ENCODE measurements around the gene DAB2IP.

DAB2IP gene

DNA sequence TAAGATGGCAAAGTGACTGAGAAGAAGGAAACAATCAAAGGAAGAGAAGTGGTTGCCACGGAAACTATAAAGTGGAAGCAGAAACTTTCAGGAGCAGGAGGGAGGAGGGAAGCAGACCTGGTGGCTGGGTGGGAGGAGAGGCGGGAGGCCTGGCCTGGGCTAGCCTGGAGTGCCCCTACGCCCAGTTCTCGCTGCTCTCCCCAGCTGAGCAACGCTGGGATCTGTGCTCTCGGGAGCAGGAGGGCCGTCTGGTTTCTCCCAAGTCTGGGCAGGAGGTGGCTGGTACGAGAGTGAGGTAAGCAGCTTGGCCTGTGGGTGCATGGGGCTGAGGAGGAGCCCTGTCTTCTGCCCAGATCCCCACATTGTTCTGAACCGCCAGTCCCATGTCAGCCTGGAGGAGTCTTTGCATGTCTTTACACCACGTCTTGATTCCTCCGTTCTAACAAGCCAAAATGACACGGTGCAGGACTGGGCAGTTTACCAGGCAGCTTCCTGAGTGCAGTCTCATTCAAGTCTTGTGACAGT, 15.0 kb upstream of the DAB2IP start:
- H3K9me3 ChIP-seq (ENCODE audit: control insufficient read depth in 1 of 2, low read length in 2 of 2) = no peaks in the 10 kb centered on the region
- H3K27ac ChIP-seq (ENCODE audit: low read depth, low read length) = no peak overlapping the region
- no peak overlapping the region for H3K4me3 ChIP-seq (ENCODE audit: low read depth in 1 of 2, low read length in 2 of 2)
- H3K36me3 ChIP-seq (ENCODE audit: control insufficient read depth in 1 of 2, insufficient read depth in 2 of 2, low read length in 2 of 2) = no peaks in the 10 kb centered on the region
- H3K9ac ChIP-seq (ENCODE audit: low read depth in 1 of 2, low read length in 2 of 2) = no peak overlapping the region
- H3K27me3 ChIP-seq (ENCODE audit: control insufficient read depth in 1 of 2, insufficient read depth in 2 of 2, low read length in 2 of 2) = no peaks in the 10 kb centered on the region
- H3K4me1 ChIP-seq (ENCODE audit: control insufficient read depth in 1 of 2, insufficient read depth in 2 of 2, low read length in 2 of 2) = peaks cover 35 to 43% of the 10 kb centered on the region in 2 donors

DNA sequence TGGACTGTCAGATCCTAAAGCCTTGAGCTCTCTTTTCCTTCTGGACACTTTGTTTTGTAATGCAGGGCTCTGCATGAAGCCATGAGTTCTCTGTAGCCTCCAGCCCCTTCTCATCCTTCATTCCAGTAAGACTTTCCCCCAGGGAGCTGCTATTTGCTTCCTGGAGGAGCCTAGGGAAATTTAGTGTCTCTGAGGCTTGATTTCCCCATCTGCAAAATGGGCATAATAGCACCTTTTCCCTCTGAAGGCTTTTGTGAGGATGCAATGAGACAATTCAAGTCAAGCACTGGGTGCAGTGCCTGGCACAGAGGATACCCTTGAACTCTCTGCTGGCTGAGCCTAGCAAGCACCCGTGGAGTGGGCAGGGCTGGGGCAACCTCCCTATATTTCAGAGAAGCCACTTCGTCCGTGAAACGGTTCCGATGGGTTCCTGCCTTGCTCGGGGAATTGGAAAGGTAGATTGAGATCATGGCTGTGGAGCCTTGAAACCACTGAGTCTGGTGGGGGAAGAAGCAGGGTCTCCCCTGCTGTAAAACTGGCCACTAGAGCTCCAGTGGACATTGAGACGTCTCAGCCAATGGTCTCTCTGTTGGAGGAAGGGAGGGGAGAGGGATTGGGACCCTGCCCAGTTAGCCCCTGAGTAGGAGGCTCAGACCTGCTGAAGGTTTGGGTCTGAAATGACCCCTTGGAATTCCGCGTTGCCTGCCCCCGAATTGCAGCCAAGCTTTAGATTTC, 14.3 kb upstream of the DAB2IP start:
- Histone ChIP-seq H3K36me3 (ENCODE audit: control insufficient read depth in 1 of 2, insufficient read depth in 2 of 2, low read length in 2 of 2) (no peaks in the 10 kb centered on the region), H3K27me3 (ENCODE audit: control insufficient read depth in 1 of 2, insufficient read depth in 2 of 2, low read length in 2 of 2) (no peaks in the 10 kb centered on the region), H3K9ac (ENCODE audit: low read depth in 1 of 2, low read length in 2 of 2) (no peak overlapping the region), H3K4me1 (ENCODE audit: control insufficient read depth in 1 of 2, insufficient read depth in 2 of 2, low read length in 2 of 2) (peaks cover 35 to 46% of the 10 kb centered on the region in 2 donors), H3K27ac (ENCODE audit: low read depth, low read length) (no peak overlapping the region), H3K4me3 (ENCODE audit: low read depth in 1 of 2, low read length in 2 of 2) (no peak overlapping the region), H3K9me3 (ENCODE audit: control insufficient read depth in 1 of 2, low read length in 2 of 2) (no peaks in the 10 kb centered on the region)

DNA sequence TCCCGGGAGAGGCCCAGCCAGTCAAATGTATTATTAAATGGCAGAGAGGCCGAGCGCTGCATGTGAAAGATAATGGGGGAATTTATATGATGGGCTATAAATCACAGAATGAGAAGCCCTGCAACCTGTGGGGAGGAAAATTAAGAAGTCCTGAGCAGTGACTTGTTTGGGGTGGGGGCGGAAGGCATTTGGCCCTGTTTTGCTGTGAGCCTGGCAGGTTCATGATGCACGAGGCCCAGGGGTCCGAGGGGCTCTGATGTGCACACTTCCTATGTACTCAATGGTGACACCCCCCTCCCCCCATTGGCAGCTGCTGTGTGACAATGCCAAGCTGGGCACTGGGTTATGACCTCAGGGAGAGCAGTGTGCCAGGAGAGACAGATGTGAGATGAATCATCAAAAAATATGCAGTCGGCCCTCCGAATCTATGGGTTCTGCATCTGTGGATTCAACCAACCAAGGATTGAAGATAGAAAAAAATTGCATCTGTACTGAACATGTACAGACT, 13.7 kb upstream of the DAB2IP start:
- Histone ChIP-seq H3K27ac (ENCODE audit: low read depth, low read length) (no peak overlapping the region), H3K36me3 (ENCODE audit: control insufficient read depth in 1 of 2, insufficient read depth in 2 of 2, low read length in 2 of 2) (no peaks in the 10 kb centered on the region)

DNA sequence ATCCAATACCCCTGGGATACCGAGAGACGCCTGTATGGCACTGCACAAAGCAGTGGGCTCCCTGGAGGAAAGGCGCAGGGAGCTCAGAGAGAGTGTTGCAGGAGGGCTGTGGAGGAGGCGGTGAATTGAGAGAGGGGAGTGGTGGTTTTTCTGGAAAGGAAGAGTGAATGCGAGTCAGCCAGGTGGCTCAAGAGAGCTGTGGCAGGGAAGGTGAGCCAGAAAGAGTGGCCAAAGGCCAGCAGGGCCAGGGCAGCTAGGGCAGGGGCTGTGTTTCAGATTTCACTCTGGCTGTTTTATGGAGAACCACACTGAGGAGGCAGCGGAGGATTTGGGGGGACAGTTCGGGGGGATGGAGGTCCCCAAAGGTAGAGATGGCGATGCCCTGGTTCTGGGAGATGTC, 13.0 kb upstream of the DAB2IP start:
- no peaks in the 10 kb centered on the region for H3K9me3 ChIP-seq (ENCODE audit: control insufficient read depth in 1 of 2, low read length in 2 of 2)
- peaks cover 35 to 46% of the 10 kb centered on the region in 2 donors for H3K4me1 ChIP-seq (ENCODE audit: control insufficient read depth in 1 of 2, insufficient read depth in 2 of 2, low read length in 2 of 2)
- no peaks in the 10 kb centered on the region for H3K36me3 ChIP-seq (ENCODE audit: control insufficient read depth in 1 of 2, insufficient read depth in 2 of 2, low read length in 2 of 2)
- H3K4me3 ChIP-seq (ENCODE audit: low read depth in 1 of 2, low read length in 2 of 2) = no peak overlapping the region
- no peak overlapping the region for H3K27ac ChIP-seq (ENCODE audit: low read depth, low read length)
- no peaks in the 10 kb centered on the region for H3K27me3 ChIP-seq (ENCODE audit: control insufficient read depth in 1 of 2, insufficient read depth in 2 of 2, low read length in 2 of 2)
- H3K9ac ChIP-seq (ENCODE audit: low read depth in 1 of 2, low read length in 2 of 2) = no peak overlapping the region

More for the DNA sequence above, 13.7 kb upstream of the DAB2IP start:
- H3K4me3 ChIP-seq (ENCODE audit: low read depth in 1 of 2, low read length in 2 of 2) = no peak overlapping the region
- no peaks in the 10 kb centered on the region for H3K9me3 ChIP-seq (ENCODE audit: control insufficient read depth in 1 of 2, low read length in 2 of 2)
- no peaks in the 10 kb centered on the region for H3K27me3 ChIP-seq (ENCODE audit: control insufficient read depth in 1 of 2, insufficient read depth in 2 of 2, low read length in 2 of 2)
- peaks cover 35 to 46% of the 10 kb centered on the region in 2 donors for H3K4me1 ChIP-seq (ENCODE audit: control insufficient read depth in 1 of 2, insufficient read depth in 2 of 2, low read length in 2 of 2)
- H3K9ac ChIP-seq (ENCODE audit: low read depth in 1 of 2, low read length in 2 of 2) = no peak overlapping the region

DNA sequence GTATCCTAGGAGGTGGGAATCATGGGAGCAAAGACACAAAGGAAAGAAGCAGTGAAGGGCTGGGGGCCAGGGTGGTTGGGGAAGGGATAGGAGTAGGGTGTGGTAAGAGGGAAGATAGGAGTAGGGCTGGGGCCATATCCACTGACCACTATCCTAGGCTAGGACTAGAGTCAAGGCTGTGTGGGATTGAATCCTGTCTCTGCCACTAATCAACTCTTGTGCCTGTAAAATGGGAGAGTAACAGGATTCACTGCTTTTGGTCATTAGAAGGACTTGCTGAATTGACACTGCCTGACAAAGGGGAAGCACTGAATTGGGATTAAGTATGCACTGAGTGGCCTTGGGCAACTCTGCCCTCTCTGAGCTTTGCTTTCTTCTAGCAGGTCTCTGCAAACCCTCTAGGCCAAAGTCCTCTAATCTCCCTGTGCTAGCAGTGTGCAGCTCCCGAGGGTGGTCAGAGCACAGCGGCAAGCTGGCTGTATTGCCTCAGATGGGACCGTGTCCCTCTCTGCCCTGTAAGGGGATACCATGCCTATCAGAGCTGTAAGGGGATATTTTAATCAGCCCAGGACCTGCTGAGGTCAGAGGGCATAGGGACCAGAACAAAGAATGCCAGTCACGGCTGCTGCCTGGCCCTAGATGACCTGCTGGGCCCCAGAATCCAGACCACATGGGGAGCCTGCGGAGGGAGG, 12.4 kb upstream of the DAB2IP start:
- no peaks in the 10 kb centered on the region for H3K27me3 ChIP-seq (ENCODE audit: control insufficient read depth in 1 of 2, insufficient read depth in 2 of 2, low read length in 2 of 2)
- no peak overlapping the region for H3K4me3 ChIP-seq (ENCODE audit: low read depth in 1 of 2, low read length in 2 of 2)
- H3K9ac ChIP-seq (ENCODE audit: low read depth in 1 of 2, low read length in 2 of 2) = no peak overlapping the region
- H3K27ac ChIP-seq (ENCODE audit: low read depth, low read length) = no peak overlapping the region
- H3K9me3 ChIP-seq (ENCODE audit: control insufficient read depth in 1 of 2, low read length in 2 of 2) = no peaks in the 10 kb centered on the region
- H3K36me3 ChIP-seq (ENCODE audit: control insufficient read depth in 1 of 2, insufficient read depth in 2 of 2, low read length in 2 of 2) = no peaks in the 10 kb centered on the region
- H3K4me1 ChIP-seq (ENCODE audit: control insufficient read depth in 1 of 2, insufficient read depth in 2 of 2, low read length in 2 of 2) = peaks cover 31 to 41% of the 10 kb centered on the region in 2 donors

DNA sequence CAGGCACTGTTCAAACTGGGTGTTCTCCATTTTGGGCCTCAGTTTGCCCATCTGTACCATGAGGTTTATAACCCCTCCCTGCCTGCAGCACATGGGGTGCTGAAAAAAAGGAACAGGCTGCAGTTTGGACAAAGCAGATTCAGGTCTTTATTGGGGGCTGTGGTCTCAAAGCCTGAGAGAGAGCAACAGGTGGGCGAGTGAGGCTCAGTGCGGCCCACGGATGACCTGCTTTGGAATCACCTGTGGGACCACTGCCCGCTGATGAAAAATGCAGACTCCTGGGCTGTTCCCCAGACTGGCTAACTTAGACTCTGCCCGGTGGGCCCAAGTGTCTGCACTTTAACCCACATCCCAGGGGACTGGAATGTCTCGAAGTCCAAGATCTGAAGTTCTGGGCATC, 11.8 kb upstream of the DAB2IP start:
- Histone ChIP-seq H3K27ac (ENCODE audit: low read depth, low read length) (no peak overlapping the region), H3K9me3 (ENCODE audit: control insufficient read depth in 1 of 2, low read length in 2 of 2) (no peaks in the 10 kb centered on the region), H3K4me3 (ENCODE audit: low read depth in 1 of 2, low read length in 2 of 2) (no peak overlapping the region), H3K36me3 (ENCODE audit: control insufficient read depth in 1 of 2, insufficient read depth in 2 of 2, low read length in 2 of 2) (no peaks in the 10 kb centered on the region), H3K4me1 (ENCODE audit: control insufficient read depth in 1 of 2, insufficient read depth in 2 of 2, low read length in 2 of 2) (peaks cover 26 to 36% of the 10 kb centered on the region in 2 donors), H3K27me3 (ENCODE audit: control insufficient read depth in 1 of 2, insufficient read depth in 2 of 2, low read length in 2 of 2) (no peaks in the 10 kb centered on the region), H3K9ac (ENCODE audit: low read depth in 1 of 2, low read length in 2 of 2) (no peak overlapping the region)

DNA sequence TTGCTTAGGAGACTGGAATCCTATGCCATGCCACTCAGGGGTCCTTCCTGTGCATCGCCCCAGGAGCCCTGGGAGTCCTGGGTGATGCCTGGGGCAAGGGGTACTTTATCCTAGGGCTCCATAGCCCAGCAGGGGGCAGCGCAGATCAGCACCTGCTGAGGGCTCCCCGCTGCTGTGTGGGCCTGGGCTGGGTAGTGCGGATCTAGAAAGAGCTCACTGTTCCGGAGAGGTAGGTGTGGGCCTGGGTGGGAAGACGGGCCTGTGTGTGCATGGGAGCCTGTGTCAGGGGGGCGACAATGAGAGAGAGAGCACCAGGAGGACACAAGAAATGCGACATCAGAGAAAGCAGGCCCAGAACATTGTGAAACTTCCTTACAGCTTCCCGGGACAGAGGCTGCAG, 11.4 kb upstream of the DAB2IP start:
- Histone ChIP-seq H3K9me3 (ENCODE audit: control insufficient read depth in 1 of 2, low read length in 2 of 2) (no peaks in the 10 kb centered on the region), H3K4me1 (ENCODE audit: control insufficient read depth in 1 of 2, insufficient read depth in 2 of 2, low read length in 2 of 2) (peaks cover 26 to 32% of the 10 kb centered on the region in 2 donors), H3K27ac (ENCODE audit: low read depth, low read length) (no peak overlapping the region)

DNA sequence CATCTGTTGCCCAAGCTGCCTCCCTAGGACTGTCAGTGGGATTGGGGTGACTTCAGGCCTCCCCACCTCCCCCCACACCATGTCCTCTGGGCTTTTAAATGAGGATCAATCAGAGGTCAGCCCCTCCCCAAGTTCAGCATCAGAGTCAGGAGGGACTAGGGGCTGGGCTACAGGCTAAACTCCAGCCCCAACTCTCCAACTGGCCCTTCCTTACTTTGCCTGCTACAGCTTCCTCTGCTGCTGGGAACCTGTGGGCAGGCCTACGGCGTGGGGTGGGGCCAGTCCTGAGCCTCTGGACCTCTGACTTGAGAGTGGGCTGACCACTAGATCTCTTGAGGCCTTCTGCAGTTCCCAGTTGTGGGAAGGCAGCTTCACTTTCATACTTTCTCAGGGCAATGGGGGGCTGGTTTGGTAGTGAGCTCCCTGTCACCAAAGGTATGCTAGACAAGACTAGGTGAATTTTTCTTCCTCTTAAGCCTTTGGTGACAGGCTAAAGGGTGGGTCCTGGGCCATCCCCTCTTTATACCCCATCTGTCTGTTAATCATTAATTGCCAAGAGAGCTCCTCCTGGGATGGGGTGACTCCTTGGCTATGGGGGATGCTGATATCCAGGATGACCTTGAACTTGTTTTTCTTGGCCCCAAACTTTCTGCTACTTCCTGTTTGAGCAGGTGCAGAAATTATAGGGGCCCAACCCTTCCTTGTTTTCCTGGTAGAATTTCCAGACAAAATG, 10.8 kb upstream of the DAB2IP start:
- Histone ChIP-seq H3K4me1 (ENCODE audit: control insufficient read depth in 1 of 2, insufficient read depth in 2 of 2, low read length in 2 of 2) (peaks cover 26 to 32% of the 10 kb centered on the region in 2 donors), H3K27me3 (ENCODE audit: control insufficient read depth in 1 of 2, insufficient read depth in 2 of 2, low read length in 2 of 2) (no peaks in the 10 kb centered on the region), H3K36me3 (ENCODE audit: control insufficient read depth in 1 of 2, insufficient read depth in 2 of 2, low read length in 2 of 2) (no peaks in the 10 kb centered on the region), H3K27ac (ENCODE audit: low read depth, low read length) (no peak overlapping the region), H3K4me3 (ENCODE audit: low read depth in 1 of 2, low read length in 2 of 2) (no peak overlapping the region), H3K9me3 (ENCODE audit: control insufficient read depth in 1 of 2, low read length in 2 of 2) (no peaks in the 10 kb centered on the region), H3K9ac (ENCODE audit: low read depth in 1 of 2, low read length in 2 of 2) (peak overlapping the region in 1 of 2 donors; percentile 32)

More for the DNA sequence above, 11.4 kb upstream of the DAB2IP start:
- Histone ChIP-seq H3K27me3 (ENCODE audit: control insufficient read depth in 1 of 2, insufficient read depth in 2 of 2, low read length in 2 of 2) (no peaks in the 10 kb centered on the region), H3K4me3 (ENCODE audit: low read depth in 1 of 2, low read length in 2 of 2) (no peak overlapping the region), H3K9ac (ENCODE audit: low read depth in 1 of 2, low read length in 2 of 2) (no peak overlapping the region), H3K36me3 (ENCODE audit: control insufficient read depth in 1 of 2, insufficient read depth in 2 of 2, low read length in 2 of 2) (no peaks in the 10 kb centered on the region)

DNA sequence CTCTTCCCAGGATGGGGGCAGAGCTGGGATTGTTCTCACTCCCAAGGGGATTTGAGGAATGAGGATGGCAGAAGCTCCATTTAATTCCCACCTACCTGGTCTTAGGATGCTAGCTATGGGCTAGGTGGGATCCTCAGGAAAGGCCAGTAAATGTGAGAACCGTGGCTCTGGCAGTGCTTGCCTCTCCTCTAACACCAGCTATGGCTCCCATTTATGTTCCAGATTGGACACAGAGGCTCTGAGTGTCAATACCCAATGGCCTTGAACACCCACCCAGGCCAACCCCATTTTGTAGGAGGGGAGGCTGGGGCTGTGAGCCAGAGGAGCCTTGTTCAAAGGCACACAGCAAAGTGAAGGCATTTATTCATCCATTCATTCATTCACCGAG, 10.2 kb upstream of the DAB2IP start:
- no peaks in the 10 kb centered on the region for H3K9me3 ChIP-seq (ENCODE audit: control insufficient read depth in 1 of 2, low read length in 2 of 2)
- no peak overlapping the region for H3K9ac ChIP-seq (ENCODE audit: low read depth in 1 of 2, low read length in 2 of 2)
- no peak overlapping the region for H3K27ac ChIP-seq (ENCODE audit: low read depth, low read length)
- H3K4me3 ChIP-seq (ENCODE audit: low read depth in 1 of 2, low read length in 2 of 2) = no peak overlapping the region
- H3K4me1 ChIP-seq (ENCODE audit: control insufficient read depth in 1 of 2, insufficient read depth in 2 of 2, low read length in 2 of 2) = peaks cover 26 to 32% of the 10 kb centered on the region in 2 donors
- no peaks in the 10 kb centered on the region for H3K36me3 ChIP-seq (ENCODE audit: control insufficient read depth in 1 of 2, insufficient read depth in 2 of 2, low read length in 2 of 2)
- no peaks in the 10 kb centered on the region for H3K27me3 ChIP-seq (ENCODE audit: control insufficient read depth in 1 of 2, insufficient read depth in 2 of 2, low read length in 2 of 2)

DNA sequence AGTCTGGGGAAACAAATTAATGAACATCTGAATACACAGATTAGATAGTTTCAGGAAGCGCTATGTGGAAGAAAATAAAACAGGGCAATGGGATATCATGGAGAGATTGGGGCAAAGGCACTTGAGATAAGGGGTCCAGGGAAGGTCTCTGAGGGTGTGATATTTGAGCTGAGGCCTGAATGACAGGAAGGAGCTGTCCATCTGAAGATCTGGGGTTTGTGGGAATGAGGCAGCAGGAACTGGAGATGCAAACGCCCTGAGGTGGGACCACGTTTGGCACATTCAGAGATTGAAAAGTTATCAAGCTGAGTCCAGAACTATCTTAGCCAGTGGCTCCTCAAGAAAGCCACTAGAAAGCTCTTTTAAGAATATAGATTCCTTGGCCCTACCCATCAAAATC, 8.7 kb upstream of the DAB2IP start:
- H3K36me3 ChIP-seq (ENCODE audit: control insufficient read depth in 1 of 2, insufficient read depth in 2 of 2, low read length in 2 of 2) = no peaks in the 10 kb centered on the region
- H3K9me3 ChIP-seq (ENCODE audit: control insufficient read depth in 1 of 2, low read length in 2 of 2) = no peaks in the 10 kb centered on the region

More for the DNA sequence above, 8.7 kb upstream of the DAB2IP start:
- no peak overlapping the region for H3K9ac ChIP-seq (ENCODE audit: low read depth in 1 of 2, low read length in 2 of 2)
- H3K4me3 ChIP-seq (ENCODE audit: low read depth in 1 of 2, low read length in 2 of 2) = no peak overlapping the region
- no peak overlapping the region for H3K27ac ChIP-seq (ENCODE audit: low read depth, low read length)
- H3K4me1 ChIP-seq (ENCODE audit: control insufficient read depth in 1 of 2, insufficient read depth in 2 of 2, low read length in 2 of 2) = peaks cover 19 to 26% of the 10 kb centered on the region in 2 donors
- H3K27me3 ChIP-seq (ENCODE audit: control insufficient read depth in 1 of 2, insufficient read depth in 2 of 2, low read length in 2 of 2) = no peaks in the 10 kb centered on the region

Data from duodenal mucosa (tissue), 2 donors.